ENCODE results near the gene UBE2D2.

UBE2D2 gene

DNA sequence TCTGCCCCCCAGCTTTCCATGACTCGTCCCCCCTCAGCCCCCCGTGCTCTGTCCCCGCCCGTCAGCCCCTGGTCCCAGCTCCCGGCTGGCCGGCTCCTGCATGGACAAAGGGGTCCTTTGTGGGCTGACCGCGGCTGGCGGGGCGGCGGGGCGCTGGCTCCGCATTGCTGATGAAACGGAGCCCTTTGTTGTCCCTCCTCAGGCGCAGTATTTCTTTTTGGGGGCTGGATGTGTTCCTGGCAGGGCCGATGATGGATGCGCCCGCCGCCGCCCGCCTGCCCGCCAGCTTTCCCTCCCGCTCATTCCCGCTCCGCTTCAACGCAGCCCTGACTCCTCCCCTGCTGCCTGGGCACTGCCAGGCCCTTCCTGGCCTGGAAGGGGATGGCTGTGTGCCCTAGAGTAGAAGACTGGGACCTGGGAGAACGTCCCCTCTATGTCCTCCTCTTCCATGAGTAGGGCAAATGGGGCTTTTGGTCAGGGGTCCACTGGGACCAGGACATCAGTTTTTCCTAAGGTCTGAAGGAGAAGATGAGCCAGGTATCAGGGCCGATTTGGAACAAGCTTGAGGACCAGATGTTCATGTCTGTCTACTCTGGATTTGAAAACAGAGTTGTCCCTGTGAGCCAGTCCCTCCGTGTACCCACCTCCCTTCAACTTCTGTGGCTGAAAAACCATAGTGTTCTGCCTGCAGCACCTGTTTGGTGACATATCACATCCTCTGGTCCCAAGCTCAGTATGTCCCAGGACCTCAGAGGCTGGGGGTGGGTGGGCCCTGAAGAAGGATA, 116.0 kb downstream of the UBE2D2 start:
- no peak for DNase-seq

Measured in suppressor macrophage (primary cell).